NCI-H82 (cell line): ENCODE results near the gene NLRC3.

Source experiments
- DNase-seq: peaks from one replicate; lab custom pipeline; 2025; lab: John Stamatoyannopoulos, UW

NLRC3 gene

GRCh38 chr16:3580251-3580651, 3.0 kb upstream of the NLRC3 start:
- no peak for DNase-seq

- no peak for DNase-seq
Observed at GRCh38 chr16:3579776-3580175, 2.6 kb upstream of the NLRC3 start.

- DNase-seq = no peak
Observed at GRCh38 chr16:3578610-3579551, 1.7 kb upstream of the NLRC3 start.

- no peak for DNase-seq
Observed at GRCh38 chr16:3578121-3578520, 918 bp upstream of the NLRC3 start.

- no peak for DNase-seq
Observed at GRCh38 chr16:3576211-3576610, 992 bp downstream of the NLRC3 start.

GRCh38 chr16:3575491-3575890, 1.7 kb downstream of the NLRC3 start:
- no peak for DNase-seq

GRCh38 chr16:3574195-3574594, 3.0 kb downstream of the NLRC3 start:
- no peak for DNase-seq

GRCh38 chr16:3573146-3573815, 3.9 kb downstream of the NLRC3 start:
- no peak for DNase-seq

GRCh38 chr16:3570420-3571062, 6.7 kb downstream of the NLRC3 start:
- DNase-seq = no peak

GRCh38 chr16:3569851-3570250, 7.4 kb downstream of the NLRC3 start:
- DNase-seq = no peak

- no peak for DNase-seq
Observed at GRCh38 chr16:3566990-3567389, 10.2 kb downstream of the NLRC3 start.

GRCh38 chr16:3564889-3565141, 12.4 kb downstream of the NLRC3 start:
- no peak for DNase-seq

- no peak for DNase-seq
Observed at GRCh38 chr16:3564130-3564888, 12.9 kb downstream of the NLRC3 start.

GRCh38 chr16:3562914-3563480, 14.2 kb downstream of the NLRC3 start:
- DNase-seq = no peak

GRCh38 chr16:3561626-3562025, 15.6 kb downstream of the NLRC3 start:
- DNase-seq = no peak

GRCh38 chr16:3554351-3554928, 22.8 kb downstream of the NLRC3 start:
- DNase-seq = no peak

GRCh38 chr16:3553138-3553923, 23.9 kb downstream of the NLRC3 start:
- no peak for DNase-seq

GRCh38 chr16:3550851-3551847, 26.1 kb downstream of the NLRC3 start:
- no peak for DNase-seq

- no peak for DNase-seq
Observed at GRCh38 chr16:3549906-3550305, 27.3 kb downstream of the NLRC3 start.

GRCh38 chr16:3548859-3549258, 28.3 kb downstream of the NLRC3 start:
- no peak for DNase-seq
